Esophagus muscularis mucosa (tissue), 4 donors: Measurements from ENCODE around the gene HCFC1. TPM values are rescaled to one million over a fixed set of nuclear protein-coding genes. Genes with fewer than 3 reads are reported as not detected.
"Not testable (repeated sequence)": the region's sequence is repeated elsewhere in the genome, so short reads cannot be mapped to it uniquely, and the experiment has no call there.

Experiments
- DNase-seq: peaks from one replicate; pipeline ENCODE4 v3.0.0-alpha.2; 2017; ENCODE audit errors: extremely low spot score
- H3K27ac ChIP-seq, 4 donors: fragments of 200-600 bp; sonication (generic); replicated peaks in 1 of 4; 1 replicate in 3 of 4; 2 replicates in 1 of 4; pipeline ENCODE4 v1.5.1; 2016 to 2019; ENCODE audit warnings: mild to moderate bottlenecking in 1 of 4
- H3K27me3 ChIP-seq, 4 donors: fragments of 200-600 bp; sonication (generic); one replicate each; pipeline versions ENCODE4 v1.5.1 to v1.6.0; 2016 to 2019
- H3K36me3 ChIP-seq, 4 donors: fragments of 200-600 bp; sonication (generic); one replicate each; pipeline ENCODE4 v1.5.1; 2016 to 2019
- H3K4me1 ChIP-seq, 4 donors: fragments of 200-600 bp; sonication (generic); one replicate each; pipeline ENCODE4 v1.5.1; 2016 to 2019
- H3K4me3 ChIP-seq, 4 donors: fragments of 200-600 bp; sonication (generic); 1 replicate in 2 of 4; 2 replicates in 2 of 4; pipeline ENCODE4 v1.5.1; 2016 to 2019; ENCODE audit warnings: mild to moderate bottlenecking in 4 of 4, moderate library complexity in 1 of 4
- H3K9me3 ChIP-seq, 4 donors: fragments of 200-600 bp; sonication (generic); 1 replicate in 3 of 4; 2 replicates in 1 of 4; pipeline ENCODE4 v1.5.1; 2016 to 2019
- EP300 ChIP-seq: sonication (generic); formaldehyde crosslinking; IDR thresholded peaks from one replicate; pipeline ENCODE4 v1.6.1; 2017; ENCODE audit warnings: antibody characterized with exemption
- POLR2A ChIP-seq: fragments of 450-650 bp; IDR thresholded peaks from one replicate; pipeline ENCODE4 v1.6.1; 2017; ENCODE audit warnings: antibody characterized with exemption, moderate library complexity, mild to moderate bottlenecking, low read depth
- POLR2AphosphoS5 ChIP-seq, 2 donors: sonication (generic); formaldehyde crosslinking; IDR thresholded peaks; one replicate each; pipeline ENCODE4 v1.6.1; 2017; ENCODE audit warnings: antibody characterized with exemption in 2 of 2
- WGBS: methylation state at CpG from one replicate; pipeline ENCODE4 v1.1.5; 2018; 5-methylcytosine and 5-hydroxymethylcytosine counted together
- intact Hi-C: fragments of 100-400 bp; cut with DNase I; formaldehyde crosslinking; loops from one replicate; pipeline ENCODE4 v1.15.1; 2023
- total RNA-seq, 4 donors: library from RNA; depleted of rRNA; stranded (reverse); fragments of >200 nt; gene quantifications; one replicate each; pipeline versions ENCODE4 v1.1.0 to v1.2.1, GENCODE V29; 2016
- TF ChIP-seq, protein P1 (sequence below), 3 experiments: fragments of 200-600 bp in 2 of 3; fragments of 450-650 bp in 1 of 3; sonication (generic) in 2 of 3; IDR thresholded peaks; one replicate each; pipeline ENCODE4 v1.5.1; 2017 to 2019; ENCODE audit warnings: antibody characterized with exemption in 3 of 3, mild to moderate bottlenecking in 2 of 3, moderate library complexity in 1 of 3

The HCFC1 gene
- total RNA-seq, 4 donors from 2014 or later = 50.7 to 102 (median 60.8) TPM

DNA sequence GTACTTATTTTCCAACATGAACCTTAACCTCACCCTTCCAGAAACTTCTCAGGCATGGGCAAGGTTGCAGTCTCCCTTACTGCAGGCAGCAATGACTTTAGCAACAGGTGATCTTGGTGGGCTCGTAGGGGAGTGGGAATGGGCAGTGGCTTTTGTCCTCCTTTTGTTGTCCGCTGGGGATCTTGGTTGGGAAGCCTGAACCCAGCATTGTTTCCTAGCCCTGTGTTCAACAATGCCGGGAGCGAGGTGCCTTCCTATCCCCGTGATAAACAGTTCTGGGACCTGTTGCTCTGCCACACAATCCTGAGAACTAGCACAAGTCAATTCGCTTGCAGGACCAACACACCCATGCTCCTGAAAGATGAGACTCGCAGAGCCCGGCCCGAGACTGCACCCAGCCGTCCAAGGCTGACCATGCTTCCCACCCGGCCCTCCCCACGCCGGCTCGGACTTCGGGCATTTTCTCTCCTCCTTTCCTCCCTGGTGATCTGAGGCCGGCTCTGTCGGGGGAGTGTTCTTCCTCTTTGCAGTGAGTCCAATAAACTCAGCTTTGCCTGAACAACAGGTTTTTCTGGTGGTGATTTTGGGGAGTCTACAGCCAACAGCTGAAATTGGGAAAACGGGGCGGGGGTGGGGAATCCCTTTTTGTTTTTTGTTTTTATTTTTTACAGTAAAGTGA is 27.9 kb upstream of the HCFC1 start:
- no peak overlapping the region for H3K27ac ChIP-seq
- intact Hi-C loops = no loop called here
- H3K27me3 ChIP-seq = peaks cover 0 to 6% (median 0%) of the 10 kb centered on the region in 4 donors
- no peak overlapping the region for H3K4me3 ChIP-seq
- H3K4me1 ChIP-seq = peaks cover 0 to 4% (median 0%) of the 10 kb centered on the region in 4 donors
- DNase-seq = no peak
- H3K36me3 ChIP-seq = no peaks in the 10 kb centered on the region
- 76% methylated on average over 19 of the region's 19 CpGs for WGBS
- no peaks in the 10 kb centered on the region for H3K9me3 ChIP-seq
- TF ChIP-seq, protein P1, sequence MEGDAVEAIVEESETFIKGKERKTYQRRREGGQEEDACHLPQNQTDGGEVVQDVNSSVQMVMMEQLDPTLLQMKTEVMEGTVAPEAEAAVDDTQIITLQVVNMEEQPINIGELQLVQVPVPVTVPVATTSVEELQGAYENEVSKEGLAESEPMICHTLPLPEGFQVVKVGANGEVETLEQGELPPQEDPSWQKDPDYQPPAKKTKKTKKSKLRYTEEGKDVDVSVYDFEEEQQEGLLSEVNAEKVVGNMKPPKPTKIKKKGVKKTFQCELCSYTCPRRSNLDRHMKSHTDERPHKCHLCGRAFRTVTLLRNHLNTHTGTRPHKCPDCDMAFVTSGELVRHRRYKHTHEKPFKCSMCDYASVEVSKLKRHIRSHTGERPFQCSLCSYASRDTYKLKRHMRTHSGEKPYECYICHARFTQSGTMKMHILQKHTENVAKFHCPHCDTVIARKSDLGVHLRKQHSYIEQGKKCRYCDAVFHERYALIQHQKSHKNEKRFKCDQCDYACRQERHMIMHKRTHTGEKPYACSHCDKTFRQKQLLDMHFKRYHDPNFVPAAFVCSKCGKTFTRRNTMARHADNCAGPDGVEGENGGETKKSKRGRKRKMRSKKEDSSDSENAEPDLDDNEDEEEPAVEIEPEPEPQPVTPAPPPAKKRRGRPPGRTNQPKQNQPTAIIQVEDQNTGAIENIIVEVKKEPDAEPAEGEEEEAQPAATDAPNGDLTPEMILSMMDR (IDR thresholded peaks at IDR 0.05) = no peak
- TF ChIP-seq POLR2AphosphoS5 (IDR thresholded peaks at IDR 0.05) (no peak), EP300 (no peak), POLR2A (no peak)

DNA sequence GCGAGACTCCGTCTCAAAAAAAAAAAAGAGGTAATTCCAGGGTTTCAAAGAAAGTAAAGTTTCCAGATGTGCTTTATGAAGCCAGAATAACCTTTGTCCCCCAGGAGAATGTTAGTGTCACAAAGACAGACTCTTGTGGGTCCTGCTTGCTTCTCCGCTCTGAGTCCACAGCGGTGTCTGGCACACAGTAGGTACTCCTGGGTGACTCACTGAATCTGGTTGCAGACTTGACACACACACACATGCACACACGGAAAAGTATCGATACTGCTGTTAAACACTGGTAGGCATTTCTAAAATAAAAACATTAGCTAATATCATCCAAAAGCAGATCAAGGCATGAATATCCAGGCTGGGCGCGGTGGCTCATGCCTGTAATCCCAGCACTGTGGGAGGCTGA is 23.9 kb upstream of the HCFC1 start:
- intact Hi-C loops = no loop called here
- Histone ChIP-seq H3K9me3 (no peaks in the 10 kb centered on the region), H3K27ac (no peak overlapping the region), H3K36me3 (no peaks in the 10 kb centered on the region), H3K4me3 (no peak overlapping the region), H3K4me1 (no peaks in the 10 kb centered on the region), H3K27me3 (peaks cover 0 to 6% (median 0%) of the 10 kb centered on the region in 4 donors)
- TF ChIP-seq POLR2AphosphoS5 (IDR thresholded peaks at IDR 0.05) (no peak), POLR2A (no peak), EP300 (no peak)
- TF ChIP-seq, protein P1 (IDR thresholded peaks at IDR 0.05) = no peak
- WGBS = 95% methylated on average over 8 of the region's 8 CpGs
- no peak for DNase-seq

DNA sequence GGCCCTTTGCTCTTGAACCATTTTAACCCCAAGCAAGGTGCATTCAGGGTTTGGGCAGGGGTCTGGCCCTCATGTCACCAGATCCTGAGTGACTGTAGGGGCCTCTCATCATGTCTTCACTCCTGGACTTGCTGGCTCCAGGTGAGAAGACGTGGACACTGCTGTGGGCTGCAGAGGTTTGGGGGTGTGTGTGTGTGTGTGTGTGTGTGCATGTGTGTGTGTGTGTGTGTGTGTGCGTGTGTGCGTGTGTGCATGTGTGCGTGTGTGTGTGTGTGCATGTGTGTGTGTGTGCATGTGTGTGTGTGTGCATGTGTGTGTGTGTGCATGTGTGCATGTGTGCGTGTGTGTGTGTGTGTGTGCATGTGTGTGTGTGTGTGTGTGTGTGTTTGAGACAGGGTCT is 22.8 kb upstream of the HCFC1 start:
- H3K27ac ChIP-seq, H3K27me3 ChIP-seq, H3K36me3 ChIP-seq, DNase-seq, H3K4me1 ChIP-seq, H3K4me3 ChIP-seq, H3K9me3 ChIP-seq, intact Hi-C loops: not testable (repeated sequence)
- WGBS = 51% methylated on average over 3 of the region's 5 CpGs

DNA sequence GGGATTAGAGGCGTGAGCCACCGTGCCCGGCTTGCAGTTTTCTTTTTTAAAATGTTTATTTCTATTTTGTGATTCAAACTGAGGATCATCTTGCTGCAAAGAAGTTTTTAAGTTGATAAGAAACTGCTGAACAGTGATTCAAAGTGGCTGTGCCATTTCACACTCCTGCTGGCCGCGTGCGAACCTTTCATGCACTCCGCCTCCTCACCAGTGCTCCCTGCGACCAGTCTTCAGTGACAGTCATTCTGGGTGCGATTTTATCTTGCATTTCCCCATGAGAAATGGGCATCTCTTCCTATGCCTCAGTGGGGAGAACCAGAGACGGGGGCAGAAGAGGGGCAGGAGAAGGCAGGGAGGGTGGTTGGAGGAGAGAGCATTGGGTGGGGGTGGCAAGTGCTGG is 22.4 kb upstream of the HCFC1 start:
- H3K9me3 ChIP-seq = no peaks in the 10 kb centered on the region
- H3K36me3 ChIP-seq = no peaks in the 10 kb centered on the region
- no peak overlapping the region for H3K4me3 ChIP-seq
- peaks cover 0 to 6% (median 0%) of the 10 kb centered on the region in 4 donors for H3K27me3 ChIP-seq
- TF ChIP-seq POLR2AphosphoS5 (IDR thresholded peaks at IDR 0.05) (no peak), EP300 (no peak), POLR2A (no peak)
- TF ChIP-seq, protein P1 (IDR thresholded peaks at IDR 0.05) = no peak
- intact Hi-C loops = no loop called here
- no peaks in the 10 kb centered on the region for H3K4me1 ChIP-seq
- 85% methylated on average over 10 of the region's 10 CpGs for WGBS
- DNase-seq = no peak
- no peak overlapping the region for H3K27ac ChIP-seq

DNA sequence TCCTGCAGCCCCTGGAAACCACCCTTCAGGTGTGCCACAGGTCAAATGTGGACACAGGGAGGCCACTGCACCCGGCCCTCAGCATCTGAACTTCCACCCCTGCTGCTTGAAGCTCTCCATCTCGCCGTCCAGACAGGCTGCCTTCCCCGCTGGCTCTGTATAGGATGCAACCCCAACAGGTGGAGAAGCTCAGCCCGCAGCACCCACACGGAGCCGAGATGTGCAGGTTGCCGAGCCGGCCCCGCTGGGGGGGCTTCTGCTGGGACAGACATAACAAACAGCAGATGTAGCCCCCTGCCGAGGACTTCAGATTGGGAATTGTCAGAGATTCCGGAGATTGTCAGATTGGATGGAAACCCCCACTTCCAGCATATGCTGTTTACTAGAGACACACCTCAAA is 21.5 kb upstream of the HCFC1 start:
- Histone ChIP-seq H3K27ac (no peak overlapping the region), H3K36me3 (no peaks in the 10 kb centered on the region), H3K4me3 (no peak overlapping the region), H3K27me3 (peaks cover 0 to 6% (median 0%) of the 10 kb centered on the region in 4 donors), H3K4me1 (no peaks in the 10 kb centered on the region), H3K9me3 (no peaks in the 10 kb centered on the region)
- no peak for DNase-seq
- intact Hi-C loops = no loop called here
- TF ChIP-seq EP300 (no peak), POLR2AphosphoS5 (IDR thresholded peaks at IDR 0.05) (no peak), POLR2A (no peak)
- TF ChIP-seq, protein P1 (IDR thresholded peaks at IDR 0.05) = no peak
- 66% methylated on average over 11 of the region's 12 CpGs for WGBS
